Measurements from ENCODE around the gene FOXA2. TPM values are rescaled to one million over a fixed set of nuclear protein-coding genes. Genes with fewer than 3 reads are reported as not detected.

Gene FOXA2
- polyA plus RNA-seq, 2 of the 4 experiments (the other 2 are of a cell fraction): 8.3 to 20.7 TPM

GRCh38 chr20:22559711-22560318 lies 24.6 kb downstream of the FOXA2 start (continued):
- TF ChIP-seq ATOH8 (CRISPR knock-in tag; IDR thresholded peaks at IDR 0.05; ENCODE audit: low read depth) (no peak), FOXS1 (CRISPR knock-in tag; IDR thresholded peaks at IDR 0.05) (no peak)

GRCh38 chr20:22557403-22558276 lies 26.7 kb downstream of the FOXA2 start:
- POLR2A ChIA-PET: no interaction called here
- Histone ChIP-seq H3K4me1 (no peaks in the 10 kb centered on the region), H3K4me2 (no peak overlapping the region), H3K9me3 (0 out of 3 replicates have a peak, but pooled peaks cover 6% of the 10 kb centered on the region), H3K4me3 (no peak overlapping the region), H3K27ac (no peak overlapping the region)
- DNase-seq (ENCODE audit: low read depth in 1 of 2, low spot score in 1 of 2) (no peak), FAIRE-seq (no peak), ATAC-seq (no peak)
- WGBS (ENCODE audit: missing lambda C conversion rate): 74% methylated on average over 13 of the region's 13 CpGs
- CTCF ChIA-PET: interaction anchor here (1.6 kb wide), 1 partner anchor 28 kb away, joined by 3 read pairs; no protein-coding TSS in a partner anchor
- no peak for TF ChIP-seq HDAC2 (IDR thresholded peaks at IDR 0.05)

GRCh38 chr20:22556565-22557056 lies 27.8 kb downstream of the FOXA2 start:
- Histone ChIP-seq H3K9me3 (0 out of 3 replicates have a peak, but pooled peaks cover 6% of the 10 kb centered on the region), H3K27ac (no peak overlapping the region), H3K4me2 (no peak overlapping the region), H3K4me1 (no peaks in the 10 kb centered on the region), H3K4me3 (no peak overlapping the region)
- ATAC-seq (no peak), DNase-seq (ENCODE audit: low read depth in 1 of 2, low spot score in 1 of 2) (no peak), FAIRE-seq (no peak)
- ChIA-PET CTCF (no interaction called here), POLR2A (no interaction called here)
- TF ChIP-seq USF2 (IDR thresholded peaks at IDR 0.05) (no peak), TFCP2L1 (CRISPR knock-in tag; IDR thresholded peaks at IDR 0.05) (no peak), NFE2L2 (conservative IDR thresholded peaks at IDR 0.05; ENCODE audit: low read length) (no peak), SREBF2 (IDR thresholded peaks at IDR 0.05) (no peak), ATOH8 (CRISPR knock-in tag; IDR thresholded peaks at IDR 0.05; ENCODE audit: low read depth) (no peak), MAX (IDR thresholded peaks at IDR 0.05) (no peak), POLR2A (IDR thresholded peaks at IDR 0.05; ENCODE audit: low read length) (no peak), CEBPB (IDR thresholded peaks at IDR 0.05) (no peak), CBX2 (IDR thresholded peaks at IDR 0.05; ENCODE audit: borderline replicate concordance, low read depth) (no peak), KDM1A (IDR thresholded peaks at IDR 0.05; ENCODE audit: low read depth) (no peak), FOXS1 (CRISPR knock-in tag; IDR thresholded peaks at IDR 0.05) (no peak), MYC (IDR thresholded peaks at IDR 0.05; ENCODE audit: borderline replicate concordance, low read length) (no peak), MAZ (IDR thresholded peaks at IDR 0.05; ENCODE audit: borderline replicate concordance, low read depth, low read length) (no peak), JUNB (IDR thresholded peaks at IDR 0.05) (no peak), JUN (IDR thresholded peaks at IDR 0.05) (no peak), POLR2AphosphoS2 (conservative IDR thresholded peaks at IDR 0.05; ENCODE audit: low read length) (no peak), PBX3 (IDR thresholded peaks at IDR 0.05) (no peak), MAFK (IDR thresholded peaks at IDR 0.05; ENCODE audit: partially characterized antibody) (no peak), BCL3 (IDR thresholded peaks at IDR 0.05) (no peak), REST (IDR thresholded peaks at IDR 0.05) (no peak)
- WGBS (ENCODE audit: missing lambda C conversion rate): 77% methylated on average over 8 of the region's 8 CpGs

All from A549 (cell line).